Stomach smooth muscle (tissue), 2 donors: ENCODE data around the gene CDR2.

ENCODE experiments used
- H3K27ac ChIP-seq: one replicate; pipeline ENCODE4 v1.7.0; 2013; ENCODE audit warnings: mild to moderate bottlenecking, low read length, inconsistent platforms
- H3K27me3 ChIP-seq, 2 donors: one replicate each; pipeline ENCODE4 v1.7.0; 2013; ENCODE audit warnings: low read length in 2 of 2; ENCODE audit not compliant: insufficient read depth in 2 of 2, control insufficient read depth in 1 of 2
- H3K36me3 ChIP-seq, 2 donors: one replicate each; pipeline ENCODE4 v1.7.0; 2013; ENCODE audit warnings: low read length in 2 of 2; ENCODE audit not compliant: control insufficient read depth in 2 of 2, insufficient read depth in 2 of 2
- H3K4me1 ChIP-seq: one replicate; pipeline ENCODE4 v1.7.0; 2013; ENCODE audit warnings: low read length; ENCODE audit not compliant: control insufficient read depth, insufficient read depth
- H3K4me3 ChIP-seq, 2 donors: one replicate each; pipeline ENCODE4 v1.7.0; 2013; ENCODE audit warnings: low read length in 2 of 2
- H3K9ac ChIP-seq, 2 donors: one replicate each; pipeline ENCODE4 v1.7.0; 2013; ENCODE audit warnings: low read length in 2 of 2, mild to moderate bottlenecking in 1 of 2
- H3K9me3 ChIP-seq, 2 donors: one replicate each; pipeline ENCODE4 v1.7.0; 2013; ENCODE audit warnings: low read length in 2 of 2; ENCODE audit not compliant: control insufficient read depth in 2 of 2
- donor health status: healthy.
- donor health status: Pancreatic carcinoma.

CDR2 gene

DNA sequence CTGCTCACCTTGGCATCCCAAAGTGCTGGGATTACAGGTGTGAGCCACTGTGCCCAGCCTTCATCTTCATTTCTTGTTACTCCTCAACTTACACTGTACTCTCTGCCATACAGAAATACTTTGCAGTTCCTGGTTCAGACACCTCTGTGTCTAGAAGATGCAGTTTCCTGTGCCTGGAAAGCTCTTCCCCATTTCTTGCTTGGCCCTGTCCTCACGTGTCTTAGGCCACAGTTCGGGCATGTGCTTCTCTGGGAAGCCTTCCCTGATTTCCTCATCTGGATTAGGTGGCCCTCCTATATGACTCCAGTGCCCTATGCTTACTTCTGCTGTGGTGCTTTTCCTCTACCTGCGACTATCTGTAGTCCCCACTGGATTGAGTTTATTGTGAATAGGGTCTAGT lies 26.5 kb upstream of the CDR2 start:
- Histone ChIP-seq H3K4me1 (no peaks in the 10 kb centered on the region), H3K9ac (no peak overlapping the region), H3K36me3 (no peaks in the 10 kb centered on the region), H3K27ac (no peak overlapping the region), H3K9me3 (no peaks in the 10 kb centered on the region), H3K27me3 (no peaks in the 10 kb centered on the region), H3K4me3 (no peak overlapping the region)

DNA sequence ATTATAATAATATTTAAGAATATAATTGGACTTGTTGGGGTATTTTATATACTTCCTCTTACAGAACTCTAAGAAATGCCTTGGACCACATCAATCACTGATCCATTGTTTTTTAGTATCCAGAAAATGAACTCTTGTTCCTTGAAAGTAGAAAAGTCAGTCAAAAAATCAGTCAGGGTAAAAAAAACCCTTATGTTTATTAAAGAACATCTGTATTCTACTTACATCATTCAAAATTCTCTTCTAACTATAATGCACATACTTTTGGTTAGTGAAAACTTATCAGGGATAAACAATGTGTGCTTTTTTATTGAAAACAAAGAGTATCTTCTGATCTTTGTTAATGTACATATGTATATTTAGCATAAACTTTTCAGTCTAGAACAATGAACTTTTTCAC lies 23.5 kb upstream of the CDR2 start:
- no peaks in the 10 kb centered on the region for H3K9me3 ChIP-seq
- no peaks in the 10 kb centered on the region for H3K27me3 ChIP-seq
- no peaks in the 10 kb centered on the region for H3K4me1 ChIP-seq
- H3K27ac ChIP-seq: no peak overlapping the region
- no peak overlapping the region for H3K9ac ChIP-seq
- H3K4me3 ChIP-seq: no peak overlapping the region
- H3K36me3 ChIP-seq: no peaks in the 10 kb centered on the region

DNA sequence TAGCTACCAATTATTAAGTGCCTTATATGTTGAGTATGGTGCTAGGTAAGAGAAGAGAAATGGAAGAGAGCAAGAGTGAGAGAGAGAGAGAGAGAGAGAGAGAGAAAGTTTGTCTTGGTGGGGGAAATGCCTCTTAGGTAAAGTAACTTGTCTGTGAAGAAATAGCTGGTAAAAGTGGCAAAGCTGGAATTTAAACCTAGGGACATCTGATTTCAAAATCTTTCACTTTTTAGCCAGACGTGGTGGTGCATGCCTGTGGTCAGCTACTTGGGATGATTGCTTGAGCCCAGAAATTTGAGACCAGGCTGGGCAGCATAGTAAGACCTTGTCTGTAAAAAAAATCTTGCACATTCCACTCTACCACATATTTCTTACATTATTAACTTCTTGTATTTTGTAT lies 23.0 kb upstream of the CDR2 start:
- Histone ChIP-seq H3K9ac (no peak overlapping the region), H3K9me3 (no peaks in the 10 kb centered on the region), H3K27me3 (no peaks in the 10 kb centered on the region), H3K4me1 (no peaks in the 10 kb centered on the region), H3K36me3 (no peaks in the 10 kb centered on the region), H3K4me3 (no peak overlapping the region), H3K27ac (no peak overlapping the region)

GRCh38 chr16:22395960-22396359 lies 21.5 kb upstream of the CDR2 start:
- H3K9me3 ChIP-seq: no peaks in the 10 kb centered on the region
- H3K9ac ChIP-seq: no peak overlapping the region
- no peak overlapping the region for H3K4me3 ChIP-seq

GRCh38 chr16:22394121-22394520 lies 19.7 kb upstream of the CDR2 start:
- no peak overlapping the region for H3K4me3 ChIP-seq
- H3K9me3 ChIP-seq: no peaks in the 10 kb centered on the region
- no peak overlapping the region for H3K27ac ChIP-seq
- H3K9ac ChIP-seq: no peak overlapping the region
- no peaks in the 10 kb centered on the region for H3K36me3 ChIP-seq
- no peaks in the 10 kb centered on the region for H3K4me1 ChIP-seq
- H3K27me3 ChIP-seq: no peaks in the 10 kb centered on the region

More at GRCh38 chr16:22395960-22396359, 21.5 kb upstream of the CDR2 start:
- H3K27me3 ChIP-seq: no peaks in the 10 kb centered on the region
- no peak overlapping the region for H3K27ac ChIP-seq
- H3K4me1 ChIP-seq: no peaks in the 10 kb centered on the region
- no peaks in the 10 kb centered on the region for H3K36me3 ChIP-seq

DNA sequence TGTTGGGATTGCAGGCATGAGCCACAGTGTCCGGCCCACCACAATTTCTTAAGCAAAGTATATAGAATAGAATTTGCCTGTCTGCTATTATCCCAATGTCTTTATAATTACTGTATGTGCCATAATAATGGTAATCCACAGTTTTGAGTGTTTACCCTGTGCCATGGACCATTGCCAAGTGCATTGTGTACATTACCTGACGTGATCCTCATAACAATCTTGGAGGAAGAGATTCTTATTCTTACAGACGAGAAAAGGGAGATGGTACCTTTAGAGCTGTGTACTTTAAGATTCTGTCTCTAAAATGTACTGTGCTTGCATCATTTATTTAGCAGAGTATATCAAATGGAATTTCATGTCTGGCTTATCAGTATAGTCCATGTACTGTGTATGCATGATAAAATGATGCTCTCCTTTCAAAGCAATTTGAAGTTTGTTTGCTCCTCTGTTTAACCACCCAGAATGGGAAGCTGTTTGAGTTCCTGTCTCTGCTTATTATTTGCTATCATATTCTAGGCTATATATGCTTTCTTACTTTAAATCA lies 13.8 kb upstream of the CDR2 start:
- Histone ChIP-seq H3K4me3 (no peak overlapping the region), H3K4me1 (no peaks in the 10 kb centered on the region), H3K27me3 (no peaks in the 10 kb centered on the region), H3K9me3 (no peaks in the 10 kb centered on the region), H3K27ac (no peak overlapping the region), H3K9ac (no peak overlapping the region), H3K36me3 (no peaks in the 10 kb centered on the region)

- no peak overlapping the region for H3K27ac ChIP-seq
These were observed 12.6 kb upstream of the CDR2 start for GRCh38 chr16:22386976-22387375.

GRCh38 chr16:22385196-22385595 lies 10.8 kb upstream of the CDR2 start:
- Histone ChIP-seq H3K9ac (no peak overlapping the region), H3K4me3 (no peak overlapping the region), H3K27ac (no peak overlapping the region), H3K4me1 (no peaks in the 10 kb centered on the region), H3K27me3 (no peaks in the 10 kb centered on the region), H3K36me3 (no peaks in the 10 kb centered on the region), H3K9me3 (no peaks in the 10 kb centered on the region)

More at GRCh38 chr16:22386976-22387375, 12.6 kb upstream of the CDR2 start:
- Histone ChIP-seq H3K4me3 (no peak overlapping the region), H3K9me3 (no peaks in the 10 kb centered on the region), H3K4me1 (no peaks in the 10 kb centered on the region), H3K36me3 (no peaks in the 10 kb centered on the region), H3K9ac (no peak overlapping the region), H3K27me3 (no peaks in the 10 kb centered on the region)

DNA sequence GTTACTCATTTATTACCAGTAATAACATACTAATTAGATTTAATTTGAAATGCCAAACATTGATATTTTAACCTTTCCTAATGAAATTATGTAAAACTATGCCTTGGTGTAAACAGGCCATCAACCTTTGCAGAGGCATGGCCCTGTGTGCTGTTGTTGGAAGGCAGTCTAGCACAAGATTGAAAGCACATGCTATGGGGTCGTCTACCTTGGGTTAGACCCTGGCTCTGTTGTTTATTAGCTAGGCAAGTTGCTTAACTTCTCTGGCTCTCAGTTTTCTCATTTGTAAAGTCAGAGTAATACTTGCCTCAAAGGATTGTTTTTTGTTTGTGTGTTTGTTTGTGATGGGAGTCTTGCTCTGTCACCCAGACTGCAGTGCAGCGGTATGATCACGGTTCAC lies 9.4 kb upstream of the CDR2 start:
- H3K27ac ChIP-seq: no peak overlapping the region
- no peak overlapping the region for H3K9ac ChIP-seq
- no peaks in the 10 kb centered on the region for H3K36me3 ChIP-seq
- no peaks in the 10 kb centered on the region for H3K27me3 ChIP-seq
- no peaks in the 10 kb centered on the region for H3K9me3 ChIP-seq
- no peak overlapping the region for H3K4me3 ChIP-seq
- no peaks in the 10 kb centered on the region for H3K4me1 ChIP-seq

DNA sequence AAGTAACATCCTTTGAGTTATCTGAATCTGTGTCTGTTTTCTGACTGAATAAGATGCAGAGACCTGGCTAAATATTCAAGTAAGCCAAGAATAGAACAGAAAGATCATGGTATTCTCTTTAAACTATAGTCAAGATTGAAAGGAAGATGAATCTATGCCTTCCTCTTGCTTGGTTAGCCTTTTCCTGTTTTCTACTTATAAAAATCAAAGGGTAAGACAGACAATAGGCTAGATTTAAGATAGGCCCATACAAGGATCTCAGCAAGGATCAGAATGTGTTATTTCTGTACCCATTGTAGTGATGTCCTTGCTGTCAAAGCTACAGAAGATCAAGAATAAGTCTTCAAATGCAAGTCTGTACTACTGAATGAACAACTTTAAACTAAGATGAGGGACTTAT lies 7.0 kb upstream of the CDR2 start:
- H3K4me3 ChIP-seq: no peak overlapping the region
- no peak overlapping the region for H3K9ac ChIP-seq

DNA sequence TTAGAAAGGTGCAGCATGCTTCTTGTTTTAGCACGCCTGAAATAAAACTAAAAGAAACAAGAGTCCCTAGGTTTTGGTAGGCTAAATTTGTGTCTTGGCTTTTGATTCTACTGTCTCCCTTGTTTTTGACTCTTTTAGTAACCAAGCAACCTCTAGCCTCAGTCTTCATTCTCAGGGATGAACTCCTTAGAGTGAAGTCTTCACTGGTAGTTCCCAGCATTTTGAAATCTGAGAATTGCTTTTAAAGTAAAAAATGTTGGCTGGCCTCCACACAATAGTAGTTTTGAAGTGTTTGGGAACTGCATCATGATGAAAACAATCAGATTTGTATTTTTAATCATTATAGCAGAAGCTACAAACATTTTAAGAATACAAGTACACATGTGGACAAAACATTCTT lies 6.1 kb upstream of the CDR2 start:
- no peaks in the 10 kb centered on the region for H3K36me3 ChIP-seq
- H3K4me1 ChIP-seq: no peaks in the 10 kb centered on the region
- no peaks in the 10 kb centered on the region for H3K27me3 ChIP-seq
- H3K4me3 ChIP-seq: no peak overlapping the region
- no peak overlapping the region for H3K27ac ChIP-seq
- no peaks in the 10 kb centered on the region for H3K9me3 ChIP-seq
- H3K9ac ChIP-seq: no peak overlapping the region

More for the DNA sequence above, 7.0 kb upstream of the CDR2 start:
- Histone ChIP-seq H3K36me3 (no peaks in the 10 kb centered on the region), H3K9me3 (no peaks in the 10 kb centered on the region), H3K27me3 (no peaks in the 10 kb centered on the region), H3K27ac (no peak overlapping the region), H3K4me1 (no peaks in the 10 kb centered on the region)
